Fibroblast of the aortic adventitia (primary cell): ENCODE measurements around the gene TECTA. TPM values are rescaled to one million over a fixed set of nuclear protein-coding genes. Genes with fewer than 3 reads are reported as not detected.

Experiments used
- DNase-seq: peaks from one replicate; pipeline ENCODE4 v3.0.0-alpha.2; 2010; ENCODE audit warnings: low read depth
- H3K4me3 ChIP-seq: 2 replicates; pipeline ENCODE4 v1.5.1; 2011; ENCODE audit warnings: low read depth, mild to moderate bottlenecking, control low read depth, low read length, moderate library complexity
- total RNA-seq: library from RNA; depleted of rRNA; stranded (reverse); fragments of >200 nt; gene quantifications from 2 replicates; pipeline ENCODE4 v1.2.3, GENCODE V29; 2012; ENCODE audit warnings: low replicate concordance
- TF ChIP-seq, protein P1 (sequence below): IDR thresholded peaks from 2 replicates; pipeline ENCODE4 v1.5.1; 2011; ENCODE audit warnings: mild to moderate bottlenecking, low read length, control low read depth, inconsistent platforms; ENCODE audit not compliant: insufficient read depth

TECTA gene
- total RNA-seq, 1 donor, result 0.36 TPM

DNA sequence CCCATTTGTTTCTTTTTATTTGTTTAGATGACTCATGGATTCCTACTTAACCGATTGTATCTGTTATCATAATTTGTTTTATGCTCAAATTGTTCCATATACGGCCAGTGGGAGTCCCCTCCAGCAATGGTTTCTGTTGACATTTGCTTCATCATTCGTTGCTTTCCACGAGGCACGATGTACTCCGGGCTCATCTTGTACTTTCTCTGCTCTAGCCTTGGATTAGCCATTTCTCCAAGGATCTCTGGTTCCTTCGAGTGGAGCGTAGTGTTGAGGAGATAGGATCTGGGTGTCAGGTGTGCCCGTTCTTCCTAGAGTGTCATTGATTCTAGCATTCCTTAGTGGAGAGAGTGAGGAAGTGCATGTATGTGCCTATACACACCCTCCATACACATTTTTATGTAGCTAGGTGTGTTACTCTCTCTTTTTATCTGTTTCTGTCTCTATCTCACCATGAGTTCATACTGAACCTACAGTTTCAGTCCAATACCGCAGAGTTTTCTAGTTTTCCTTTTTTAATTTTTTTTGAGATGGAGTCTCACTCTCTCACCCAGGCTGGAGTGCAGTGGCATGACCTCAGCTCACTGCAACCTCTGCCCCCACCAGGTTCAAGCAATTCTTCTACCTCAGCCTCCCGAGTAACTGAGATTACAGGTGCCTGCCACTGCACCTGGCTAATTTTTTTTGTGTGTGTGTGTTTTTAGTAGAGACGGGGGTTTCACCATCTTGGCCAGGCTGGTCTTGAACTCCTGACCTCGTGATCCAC, 31.4 kb downstream of the TECTA start:
- no peak overlapping the region for H3K4me3 ChIP-seq
- no peak for DNase-seq
- TF ChIP-seq, protein P1, sequence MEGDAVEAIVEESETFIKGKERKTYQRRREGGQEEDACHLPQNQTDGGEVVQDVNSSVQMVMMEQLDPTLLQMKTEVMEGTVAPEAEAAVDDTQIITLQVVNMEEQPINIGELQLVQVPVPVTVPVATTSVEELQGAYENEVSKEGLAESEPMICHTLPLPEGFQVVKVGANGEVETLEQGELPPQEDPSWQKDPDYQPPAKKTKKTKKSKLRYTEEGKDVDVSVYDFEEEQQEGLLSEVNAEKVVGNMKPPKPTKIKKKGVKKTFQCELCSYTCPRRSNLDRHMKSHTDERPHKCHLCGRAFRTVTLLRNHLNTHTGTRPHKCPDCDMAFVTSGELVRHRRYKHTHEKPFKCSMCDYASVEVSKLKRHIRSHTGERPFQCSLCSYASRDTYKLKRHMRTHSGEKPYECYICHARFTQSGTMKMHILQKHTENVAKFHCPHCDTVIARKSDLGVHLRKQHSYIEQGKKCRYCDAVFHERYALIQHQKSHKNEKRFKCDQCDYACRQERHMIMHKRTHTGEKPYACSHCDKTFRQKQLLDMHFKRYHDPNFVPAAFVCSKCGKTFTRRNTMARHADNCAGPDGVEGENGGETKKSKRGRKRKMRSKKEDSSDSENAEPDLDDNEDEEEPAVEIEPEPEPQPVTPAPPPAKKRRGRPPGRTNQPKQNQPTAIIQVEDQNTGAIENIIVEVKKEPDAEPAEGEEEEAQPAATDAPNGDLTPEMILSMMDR, result no peak

DNA sequence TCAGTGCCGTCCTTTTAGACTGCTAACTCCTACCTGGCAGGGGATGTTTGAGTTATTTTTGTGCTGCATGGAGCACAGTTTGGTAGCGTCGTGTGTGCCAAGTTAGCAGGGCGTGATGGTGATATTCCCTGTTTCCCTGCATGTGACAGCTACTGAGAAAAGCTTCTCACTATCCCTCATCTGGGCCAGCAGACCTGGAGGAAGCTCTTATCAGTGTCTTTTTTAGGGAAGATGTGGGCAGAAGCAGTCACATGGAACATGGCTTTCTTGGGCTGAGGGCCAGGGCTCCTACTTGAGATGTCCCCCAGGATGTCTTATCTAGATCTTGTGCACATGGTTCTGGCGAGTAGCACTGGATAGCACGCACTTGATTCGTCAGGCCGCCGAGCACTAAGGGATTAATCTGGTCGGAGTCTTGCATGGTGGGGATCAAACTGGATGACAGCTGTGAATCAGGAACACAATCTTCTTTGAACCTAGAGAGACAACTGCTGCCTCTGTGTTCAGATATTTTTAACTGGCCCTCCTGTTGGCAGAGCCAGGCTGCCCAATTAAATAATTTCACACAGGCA, 33.8 kb downstream of the TECTA start:
- TF ChIP-seq, protein P1, result no peak
- H3K4me3 ChIP-seq, result no peak overlapping the region
- DNase-seq, result no peak

DNA sequence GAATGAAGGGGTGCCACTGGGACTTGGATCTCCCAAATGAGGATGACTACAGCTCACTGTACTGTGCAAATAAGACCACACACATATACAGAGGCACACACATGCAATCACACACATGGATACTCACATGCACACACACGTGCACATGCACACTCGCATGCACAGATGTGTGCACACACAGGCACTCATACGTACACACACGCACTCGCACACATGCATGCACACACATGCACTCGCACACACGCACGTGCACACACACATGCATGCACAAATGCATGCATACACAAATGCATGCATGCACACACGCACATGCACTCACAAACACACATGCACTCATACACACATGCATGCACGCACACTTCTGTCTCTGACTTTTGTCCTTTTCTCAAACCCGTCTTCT, 36.0 kb downstream of the TECTA start:
- TF ChIP-seq, protein P1, result no peak
- no peak for DNase-seq
- no peak overlapping the region for H3K4me3 ChIP-seq

DNA sequence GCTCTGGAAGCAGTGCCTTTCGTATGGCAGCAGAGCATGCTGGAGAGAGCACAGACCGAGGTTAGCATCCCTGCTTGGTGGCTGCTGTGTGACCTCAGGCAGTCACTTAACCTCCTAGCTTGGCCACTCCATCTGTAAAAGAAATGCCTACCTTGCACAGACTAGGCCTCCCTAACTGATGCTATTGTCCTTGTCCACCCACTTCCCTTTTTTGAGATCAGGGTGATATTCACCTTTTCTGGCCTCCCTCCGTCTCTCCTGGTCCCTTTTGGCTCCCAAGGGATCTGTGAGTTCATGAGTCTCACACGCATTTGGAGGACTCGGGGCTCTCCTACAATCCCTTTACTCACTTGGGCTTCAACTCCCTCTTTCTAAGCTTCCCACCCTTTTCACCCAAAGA, 37.2 kb downstream of the TECTA start:
- TF ChIP-seq, protein P1, result no peak
- H3K4me3 ChIP-seq, result no peak overlapping the region
- DNase-seq, result no peak

DNA sequence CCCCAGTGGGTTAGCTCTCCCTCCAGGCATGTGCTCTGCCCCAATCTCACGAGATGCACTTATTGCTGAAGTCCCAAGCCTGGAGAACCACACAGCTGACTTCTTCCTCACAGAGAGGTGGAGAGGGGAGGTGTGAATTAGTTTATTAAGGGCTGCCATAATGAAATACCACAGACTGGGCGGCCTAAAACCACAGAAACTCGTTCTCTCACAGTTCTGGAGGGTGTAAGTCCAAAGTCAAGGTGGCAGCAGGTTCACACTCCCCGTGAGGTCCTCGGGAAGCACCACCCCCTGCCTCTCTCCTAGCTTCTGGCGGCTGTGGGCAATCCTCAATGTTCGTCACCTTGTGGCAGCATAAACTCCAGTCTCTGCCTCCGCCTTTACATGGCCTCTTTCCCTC, 39.3 kb downstream of the TECTA start:
- TF ChIP-seq, protein P1, result no peak
- H3K4me3 ChIP-seq, result no peak overlapping the region
- DNase-seq, result no peak

DNA sequence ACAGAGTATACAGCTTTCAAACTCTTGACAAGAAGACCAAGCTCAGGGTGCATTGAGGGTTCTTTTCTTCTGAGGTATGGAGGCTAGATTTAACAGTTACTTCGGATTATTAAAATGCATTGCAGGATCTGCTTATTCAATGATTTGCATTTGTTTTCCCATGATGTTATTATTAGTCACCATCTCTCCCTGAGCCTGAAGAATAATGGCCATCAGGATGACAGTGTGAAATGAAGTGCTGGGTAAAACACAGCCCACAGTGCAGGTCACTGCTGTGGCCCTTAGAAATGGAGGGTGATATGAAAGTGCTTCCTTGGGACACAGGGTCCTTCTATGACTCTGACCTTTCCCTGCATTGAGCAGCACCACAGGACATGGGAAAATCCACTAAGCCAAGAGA, 40.0 kb downstream of the TECTA start:
- no peak for DNase-seq
- H3K4me3 ChIP-seq, result no peak overlapping the region
- TF ChIP-seq, protein P1, result no peak
